OCI-LY7 (cell line): ENCODE results near the gene SEMA3C.

ENCODE experiments used
- EZH2phosphoT487 ChIP-seq: fragments of 200-600 bp; sonication (generic); IDR thresholded peaks from 2 replicates; pipeline ENCODE4 v1.6.1; 2018; ENCODE audit warnings: low read depth, borderline replicate concordance, mild to moderate bottlenecking, mixed run types, antibody characterized with exemption, low read length, moderate library complexity, mixed read lengths
- TF ChIP-seq, protein P1 (sequence below): fragments of 200-600 bp; sonication (generic); conservative IDR thresholded peaks from 2 replicates; pipeline ENCODE4 v1.5.1; 2014; ENCODE audit warnings: mild to moderate bottlenecking, antibody characterized with exemption, low read length, moderate library complexity, mixed read lengths

DNA sequence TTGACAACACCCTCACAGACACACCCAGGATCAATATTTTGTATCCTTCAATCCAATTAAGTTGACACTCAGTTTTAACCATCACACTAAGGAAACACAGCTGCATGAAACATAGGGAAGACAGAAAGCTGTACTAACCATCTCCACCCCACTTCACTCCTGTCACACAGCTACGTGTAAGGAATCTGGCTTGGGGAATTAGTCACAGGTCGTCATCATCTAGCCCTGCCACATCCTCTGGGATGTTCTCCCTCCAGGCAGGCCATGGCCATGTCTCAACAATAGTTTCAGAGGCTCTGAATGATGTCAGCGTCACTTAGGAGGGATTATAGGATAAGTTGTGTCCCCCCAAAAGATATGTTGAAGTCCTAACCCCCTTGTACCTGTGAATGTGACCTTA lies 10.8 kb upstream of the SEMA3C start:
- TF ChIP-seq EZH2phosphoT487: no peak
- TF ChIP-seq, protein P1, sequence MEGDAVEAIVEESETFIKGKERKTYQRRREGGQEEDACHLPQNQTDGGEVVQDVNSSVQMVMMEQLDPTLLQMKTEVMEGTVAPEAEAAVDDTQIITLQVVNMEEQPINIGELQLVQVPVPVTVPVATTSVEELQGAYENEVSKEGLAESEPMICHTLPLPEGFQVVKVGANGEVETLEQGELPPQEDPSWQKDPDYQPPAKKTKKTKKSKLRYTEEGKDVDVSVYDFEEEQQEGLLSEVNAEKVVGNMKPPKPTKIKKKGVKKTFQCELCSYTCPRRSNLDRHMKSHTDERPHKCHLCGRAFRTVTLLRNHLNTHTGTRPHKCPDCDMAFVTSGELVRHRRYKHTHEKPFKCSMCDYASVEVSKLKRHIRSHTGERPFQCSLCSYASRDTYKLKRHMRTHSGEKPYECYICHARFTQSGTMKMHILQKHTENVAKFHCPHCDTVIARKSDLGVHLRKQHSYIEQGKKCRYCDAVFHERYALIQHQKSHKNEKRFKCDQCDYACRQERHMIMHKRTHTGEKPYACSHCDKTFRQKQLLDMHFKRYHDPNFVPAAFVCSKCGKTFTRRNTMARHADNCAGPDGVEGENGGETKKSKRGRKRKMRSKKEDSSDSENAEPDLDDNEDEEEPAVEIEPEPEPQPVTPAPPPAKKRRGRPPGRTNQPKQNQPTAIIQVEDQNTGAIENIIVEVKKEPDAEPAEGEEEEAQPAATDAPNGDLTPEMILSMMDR: no peak
